SK-N-SH (cell line): ENCODE measurements around the gene CSRNP3.

Experiments used
- CHD2 ChIP-seq: fragments of 150-350 bp; IDR thresholded peaks from 2 replicates; pipeline ENCODE4 v1.6.1; 2018; ENCODE audit warnings: low read length; ENCODE audit not compliant: partially characterized antibody
- EP300 ChIP-seq, 2 experiments: IDR thresholded peaks; 2 replicates each; pipeline versions ENCODE4 v1.4.0 to v1.6.1; 2012; ENCODE audit warnings: borderline replicate concordance in 1 of 2, low read depth in 1 of 2, low read length in 1 of 2
- GABPA ChIP-seq: IDR thresholded peaks from 2 replicates; pipeline ENCODE4 v1.4.0; 2012; ENCODE audit warnings: low read depth, mild to moderate bottlenecking
- MXI1 ChIP-seq: IDR thresholded peaks from 2 replicates; pipeline ENCODE4 v1.6.1; 2012; ENCODE audit warnings: mild to moderate bottlenecking, low read depth, low read length, improper control_type of control experiment
- POLR2AphosphoS5 ChIP-seq: IDR thresholded peaks from 2 replicates; pipeline ENCODE4 v1.6.1; 2012; ENCODE audit warnings: low read depth, low read length
- RAD21 ChIP-seq: IDR thresholded peaks from 2 replicates; pipeline ENCODE4 v1.6.1; 2012; ENCODE audit warnings: mild to moderate bottlenecking, low read length
- RFX5 ChIP-seq: IDR thresholded peaks from 2 replicates; pipeline ENCODE4 v1.6.1; 2012; ENCODE audit warnings: mild to moderate bottlenecking, improper control_type of control experiment, low read length
- TF ChIP-seq, protein P1 (sequence below): fragments of 200-600 bp; sonication (generic); IDR thresholded peaks from 2 replicates; pipeline ENCODE4 v1.6.1; 2017; ENCODE audit warnings: antibody characterized with exemption, mild to moderate bottlenecking, moderate library complexity

DNA sequence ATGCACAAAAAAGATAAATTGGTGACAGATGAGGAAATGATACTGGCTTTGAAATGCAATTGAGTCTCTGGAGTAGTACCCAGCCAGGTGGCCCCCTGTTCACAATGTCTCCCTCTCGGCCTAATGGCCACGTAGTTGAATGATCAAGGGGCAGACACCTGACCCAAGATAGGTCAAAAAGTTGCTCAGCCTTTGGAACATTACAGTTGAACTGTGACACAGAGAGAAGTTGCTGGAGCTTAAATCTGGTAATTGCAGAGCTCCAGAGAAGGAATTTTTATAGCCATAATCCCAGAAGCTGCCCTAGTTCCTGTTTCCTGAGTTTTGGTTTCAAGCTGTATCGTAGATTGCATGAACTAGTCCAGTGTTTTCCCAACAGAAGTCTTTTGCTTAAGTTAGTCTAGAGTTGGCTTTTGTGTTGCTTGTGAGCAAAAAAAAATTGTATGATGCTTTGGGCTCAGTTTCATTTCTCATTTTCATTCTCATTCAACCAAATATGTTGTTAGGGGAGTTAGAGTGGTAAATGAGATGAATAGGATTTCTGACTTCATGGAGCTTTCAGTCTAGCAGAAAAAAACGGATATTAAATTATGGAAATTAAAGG lies 117.9 kb downstream of the CSRNP3 start:
- TF ChIP-seq, protein P1, sequence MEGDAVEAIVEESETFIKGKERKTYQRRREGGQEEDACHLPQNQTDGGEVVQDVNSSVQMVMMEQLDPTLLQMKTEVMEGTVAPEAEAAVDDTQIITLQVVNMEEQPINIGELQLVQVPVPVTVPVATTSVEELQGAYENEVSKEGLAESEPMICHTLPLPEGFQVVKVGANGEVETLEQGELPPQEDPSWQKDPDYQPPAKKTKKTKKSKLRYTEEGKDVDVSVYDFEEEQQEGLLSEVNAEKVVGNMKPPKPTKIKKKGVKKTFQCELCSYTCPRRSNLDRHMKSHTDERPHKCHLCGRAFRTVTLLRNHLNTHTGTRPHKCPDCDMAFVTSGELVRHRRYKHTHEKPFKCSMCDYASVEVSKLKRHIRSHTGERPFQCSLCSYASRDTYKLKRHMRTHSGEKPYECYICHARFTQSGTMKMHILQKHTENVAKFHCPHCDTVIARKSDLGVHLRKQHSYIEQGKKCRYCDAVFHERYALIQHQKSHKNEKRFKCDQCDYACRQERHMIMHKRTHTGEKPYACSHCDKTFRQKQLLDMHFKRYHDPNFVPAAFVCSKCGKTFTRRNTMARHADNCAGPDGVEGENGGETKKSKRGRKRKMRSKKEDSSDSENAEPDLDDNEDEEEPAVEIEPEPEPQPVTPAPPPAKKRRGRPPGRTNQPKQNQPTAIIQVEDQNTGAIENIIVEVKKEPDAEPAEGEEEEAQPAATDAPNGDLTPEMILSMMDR = no peak
- TF ChIP-seq POLR2AphosphoS5 (no peak), RAD21 (no peak), GABPA (no peak), CHD2 (no peak), EP300 (IDR thresholded peaks at IDR 0.05; ENCODE audit: borderline replicate concordance in 1 of 2, low read depth in 1 of 2, low read length in 1 of 2) (no peak), RFX5 (no peak), MXI1 (no peak)
